HUES48 (cell line): Measurements from ENCODE around the gene ZNRF4.

Source experiments
- H3K27ac ChIP-seq: one replicate; pipeline ENCODE4 v1.7.0; 2013; ENCODE audit warnings: low read depth, low read length, inconsistent platforms
- H3K27me3 ChIP-seq: 2 replicates; pipeline ENCODE4 v1.6.1; 2013; ENCODE audit warnings: mild to moderate bottlenecking, low read length; ENCODE audit not compliant: control insufficient read depth, insufficient read depth
- H3K36me3 ChIP-seq: 2 replicates; pipeline ENCODE4 v1.6.1; 2013; ENCODE audit warnings: low read length; ENCODE audit not compliant: control insufficient read depth, insufficient read depth
- H3K4me1 ChIP-seq: 2 replicates; pipeline ENCODE4 v1.6.1; 2013; ENCODE audit warnings: mild to moderate bottlenecking, low read length; ENCODE audit not compliant: control insufficient read depth, insufficient read depth
- H3K4me3 ChIP-seq: 2 replicates; pipeline ENCODE4 v1.5.1; 2013; ENCODE audit warnings: mild to moderate bottlenecking, low read depth, low read length
- H3K9ac ChIP-seq: 2 replicates; pipeline ENCODE4 v1.6.1; 2013; ENCODE audit warnings: mild to moderate bottlenecking, low read depth, low read length, moderate library complexity
- H3K9me3 ChIP-seq: 2 replicates; pipeline ENCODE4 v1.6.1; 2013; ENCODE audit warnings: low read length; ENCODE audit not compliant: control insufficient read depth, insufficient read depth

Gene ZNRF4

GRCh38 chr19:5443723-5444122, 11.5 kb upstream of the ZNRF4 start:
- Histone ChIP-seq H3K27me3 (no peaks in the 10 kb centered on the region), H3K4me3 (no peak overlapping the region), H3K27ac (no peak overlapping the region), H3K4me1 (no peaks in the 10 kb centered on the region), H3K9ac (no peak overlapping the region), H3K9me3 (no peaks in the 10 kb centered on the region), H3K36me3 (no peaks in the 10 kb centered on the region)

- Histone ChIP-seq H3K27ac (no peak overlapping the region), H3K4me3 (no peak overlapping the region), H3K9ac (no peak overlapping the region), H3K4me1 (no peaks in the 10 kb centered on the region), H3K27me3 (no peaks in the 10 kb centered on the region), H3K36me3 (no peaks in the 10 kb centered on the region), H3K9me3 (no peaks in the 10 kb centered on the region)
Observed at GRCh38 chr19:5444431-5444830, 10.8 kb upstream of the ZNRF4 start.

GRCh38 chr19:5445071-5445470, 10.1 kb upstream of the ZNRF4 start:
- H3K9me3 ChIP-seq = no peaks in the 10 kb centered on the region
- no peaks in the 10 kb centered on the region for H3K36me3 ChIP-seq
- H3K27ac ChIP-seq = no peak overlapping the region
- H3K4me1 ChIP-seq = no peaks in the 10 kb centered on the region
- no peaks in the 10 kb centered on the region for H3K27me3 ChIP-seq
- H3K4me3 ChIP-seq = no peak overlapping the region
- H3K9ac ChIP-seq = no peak overlapping the region

GRCh38 chr19:5445561-5446055, 9.6 kb upstream of the ZNRF4 start:
- Histone ChIP-seq H3K9ac (no peak overlapping the region), H3K27ac (no peak overlapping the region), H3K9me3 (no peaks in the 10 kb centered on the region), H3K4me3 (no peak overlapping the region), H3K27me3 (no peaks in the 10 kb centered on the region), H3K36me3 (no peaks in the 10 kb centered on the region), H3K4me1 (no peaks in the 10 kb centered on the region)

- no peak overlapping the region for H3K4me3 ChIP-seq
- no peaks in the 10 kb centered on the region for H3K9me3 ChIP-seq
- no peaks in the 10 kb centered on the region for H3K27me3 ChIP-seq
- no peaks in the 10 kb centered on the region for H3K36me3 ChIP-seq
- no peaks in the 10 kb centered on the region for H3K4me1 ChIP-seq
- no peak overlapping the region for H3K9ac ChIP-seq
- H3K27ac ChIP-seq = no peak overlapping the region
Observed at GRCh38 chr19:5447700-5448311, 7.4 kb upstream of the ZNRF4 start.

GRCh38 chr19:5448374-5448773, 6.8 kb upstream of the ZNRF4 start:
- Histone ChIP-seq H3K27ac (no peak overlapping the region), H3K9me3 (no peaks in the 10 kb centered on the region), H3K4me1 (no peaks in the 10 kb centered on the region), H3K9ac (no peak overlapping the region), H3K27me3 (no peaks in the 10 kb centered on the region), H3K4me3 (no peak overlapping the region), H3K36me3 (no peaks in the 10 kb centered on the region)

GRCh38 chr19:5450482-5451126, 4.6 kb upstream of the ZNRF4 start:
- Histone ChIP-seq H3K4me1 (no peaks in the 10 kb centered on the region), H3K36me3 (no peaks in the 10 kb centered on the region), H3K9ac (no peak overlapping the region), H3K4me3 (no peak overlapping the region), H3K27me3 (no peaks in the 10 kb centered on the region), H3K9me3 (no peaks in the 10 kb centered on the region), H3K27ac (no peak overlapping the region)

GRCh38 chr19:5451494-5451893, 3.7 kb upstream of the ZNRF4 start:
- Histone ChIP-seq H3K4me3 (no peak overlapping the region), H3K27me3 (no peaks in the 10 kb centered on the region), H3K4me1 (no peaks in the 10 kb centered on the region), H3K27ac (no peak overlapping the region), H3K36me3 (no peaks in the 10 kb centered on the region), H3K9ac (no peak overlapping the region), H3K9me3 (no peaks in the 10 kb centered on the region)

GRCh38 chr19:5452594-5453565, 2.3 kb upstream of the ZNRF4 start:
- Histone ChIP-seq H3K27me3 (no peaks in the 10 kb centered on the region), H3K9ac (no peak overlapping the region), H3K27ac (no peak overlapping the region), H3K9me3 (no peaks in the 10 kb centered on the region), H3K4me1 (no peaks in the 10 kb centered on the region), H3K4me3 (no peak overlapping the region), H3K36me3 (no peaks in the 10 kb centered on the region)

GRCh38 chr19:5454743-5455142, 474 bp upstream of the ZNRF4 start:
- Histone ChIP-seq H3K36me3 (no peaks in the 10 kb centered on the region), H3K9me3 (no peaks in the 10 kb centered on the region), H3K27me3 (no peaks in the 10 kb centered on the region), H3K27ac (no peak overlapping the region), H3K4me1 (no peaks in the 10 kb centered on the region), H3K9ac (no peak overlapping the region), H3K4me3 (no peak overlapping the region)
